Fibroblast of lung (primary cell): Measurements from ENCODE around the gene CNTNAP5. TPM values are rescaled to one million over a fixed set of nuclear protein-coding genes. Genes with fewer than 3 reads are reported as not detected.

Experiments used
- DNase-seq, 2 donors: peaks; one replicate each; pipeline versions ENCODE4 v3.0.0 to v3.0.0-alpha.2; 2010; ENCODE audit warnings: low read depth in 2 of 2
- H2AFZ ChIP-seq: 2 replicates; pipeline ENCODE4 v1.5.1; 2012; ENCODE audit warnings: low read length, control low read depth, inconsistent platforms
- H3K27ac ChIP-seq: 2 replicates; pipeline ENCODE4 v1.5.1; 2011; ENCODE audit warnings: low read length, control low read depth; ENCODE audit not compliant: insufficient read depth
- H3K27me3 ChIP-seq: 2 replicates; pipeline ENCODE4 v1.5.1; 2011; ENCODE audit warnings: mild to moderate bottlenecking, low read length; ENCODE audit not compliant: control insufficient read depth, insufficient read depth
- H3K36me3 ChIP-seq: 2 replicates; pipeline ENCODE4 v1.5.1; 2011; ENCODE audit warnings: low read length; ENCODE audit not compliant: control insufficient read depth, insufficient read depth
- H3K4me1 ChIP-seq: 2 replicates; pipeline ENCODE4 v1.5.1; 2011; ENCODE audit warnings: low read length; ENCODE audit not compliant: control insufficient read depth, insufficient read depth; ENCODE audit errors: extremely low read depth
- H3K4me2 ChIP-seq: 2 replicates; pipeline ENCODE4 v1.5.1; 2011; ENCODE audit warnings: low read length, control low read depth; ENCODE audit not compliant: insufficient read depth; ENCODE audit errors: extremely low read depth
- H3K4me3 ChIP-seq, 4 experiments: fragments of 200-600 bp in 1 of 4; sonication (generic) in 1 of 4; replicated peaks in 1 of 4; 2 replicates each; pipeline ENCODE4 v1.5.1; 2011 to 2016; ENCODE audit warnings: low read length in 4 of 4, low read depth in 3 of 4, mild to moderate bottlenecking in 3 of 4, control low read depth in 2 of 4, inconsistent platforms in 1 of 4, mixed read lengths in 1 of 4; ENCODE audit not compliant: insufficient read depth in 1 of 4; ENCODE audit errors: control extremely low read depth in 1 of 4
- H3K79me2 ChIP-seq: 2 replicates; pipeline ENCODE4 v1.5.1; 2012; ENCODE audit warnings: mild to moderate bottlenecking, low read length, inconsistent platforms; ENCODE audit not compliant: control insufficient read depth, insufficient read depth
- H3K9ac ChIP-seq: 2 replicates; pipeline ENCODE4 v1.5.1; 2011; ENCODE audit warnings: mild to moderate bottlenecking, low read length, control low read depth; ENCODE audit not compliant: insufficient read depth
- H3K9me3 ChIP-seq: 2 replicates; pipeline ENCODE4 v1.5.1; 2012; ENCODE audit warnings: low read depth, low read length; ENCODE audit not compliant: control insufficient read depth, insufficient read depth
- H4K20me1 ChIP-seq: 2 replicates; pipeline ENCODE4 v1.5.1; 2011; ENCODE audit warnings: low read length; ENCODE audit not compliant: control insufficient read depth, insufficient read depth; ENCODE audit errors: extremely low read depth
- CTCF ChIP-seq, 2 donors: IDR thresholded peaks in 1 of 2; conservative IDR thresholded peaks in 1 of 2; 1 replicate in 1 of 2; 2 replicates in 1 of 2; pipeline ENCODE4 v1.5.1; 2011 to 2012; ENCODE audit warnings: low read length in 2 of 2, control low read depth in 1 of 2, inconsistent platforms in 1 of 2, low read depth in 1 of 2, mild to moderate bottlenecking in 1 of 2
- EZH2 ChIP-seq: IDR thresholded peaks from 2 replicates; pipeline ENCODE4 v1.5.1; 2012; ENCODE audit warnings: low read length, control low read depth, mild to moderate bottlenecking; ENCODE audit errors: missing control alignments
- polyA plus RNA-seq, 2 donors: library from polyadenylated mRNA; depleted of rRNA in 1 of 2; stranded (reverse) in 1 of 2; unstranded in 1 of 2; fragments of >200 nt; gene quantifications; 2 replicates each; pipeline ENCODE4 v1.2.1, GENCODE V29; 2011 to 2012; ENCODE audit warnings: missing spikeins in 1 of 2
- total RNA-seq: library from RNA; depleted of rRNA; stranded (reverse); fragments of >200 nt; gene quantifications from 2 replicates; pipeline ENCODE4 v1.2.1, GENCODE V29; 2014

The CNTNAP5 gene
- total and polyA plus RNA-seq, 2 donors (not counting 1 experiment from before 2014, with no cell fraction given), result not detected

GRCh38 chr2:124666976-124667375, 641.9 kb downstream of the CNTNAP5 start:
- Histone ChIP-seq H3K27me3 (no peaks in the 10 kb centered on the region), H3K36me3 (no peaks in the 10 kb centered on the region), H4K20me1 (no peaks in the 10 kb centered on the region), H3K4me1 (no peaks in the 10 kb centered on the region), H2AFZ (no peak overlapping the region), H3K4me3 (no peak overlapping the region), H3K9me3 (no peaks in the 10 kb centered on the region), H3K9ac (no peak overlapping the region), H3K27ac (no peak overlapping the region), H3K79me2 (no peaks in the 10 kb centered on the region), H3K4me2 (no peak overlapping the region)
- TF ChIP-seq CTCF (conservative IDR thresholded peaks at IDR 0.05 in 1 of 2, IDR thresholded peaks at IDR 0.05 in 1 of 2; ENCODE audit: low read depth in 1 of 2, low read length in 2 of 2) (no peak), EZH2 (no peak)
- no peak for DNase-seq

- TF ChIP-seq CTCF (conservative IDR thresholded peaks at IDR 0.05 in 1 of 2, IDR thresholded peaks at IDR 0.05 in 1 of 2; ENCODE audit: low read depth in 1 of 2, low read length in 2 of 2), result no peak
- no peak for TF ChIP-seq EZH2
- H4K20me1 ChIP-seq, result no peaks in the 10 kb centered on the region
- no peak overlapping the region for H3K27ac ChIP-seq
- H2AFZ ChIP-seq, result no peak overlapping the region
- no peaks in the 10 kb centered on the region for H3K9me3 ChIP-seq
- peak; percentile 5 to 36 for DNase-seq
- H3K36me3 ChIP-seq, result no peaks in the 10 kb centered on the region
- no peak overlapping the region for H3K4me3 ChIP-seq
- no peaks in the 10 kb centered on the region for H3K4me1 ChIP-seq
- no peaks in the 10 kb centered on the region for H3K27me3 ChIP-seq
- H3K9ac ChIP-seq, result no peak overlapping the region
- H3K4me2 ChIP-seq, result no peak overlapping the region
- H3K79me2 ChIP-seq, result no peaks in the 10 kb centered on the region
Measured at GRCh38 chr2:124668161-124668560, 643.1 kb downstream of the CNTNAP5 start.

- Histone ChIP-seq H3K79me2 (no peaks in the 10 kb centered on the region), H3K4me2 (no peak overlapping the region), H3K36me3 (no peaks in the 10 kb centered on the region), H3K9me3 (no peaks in the 10 kb centered on the region), H4K20me1 (no peaks in the 10 kb centered on the region), H3K9ac (no peak overlapping the region), H3K27ac (no peak overlapping the region), H3K27me3 (no peaks in the 10 kb centered on the region), H3K4me3 (no peak overlapping the region), H2AFZ (no peak overlapping the region), H3K4me1 (no peaks in the 10 kb centered on the region)
- no peak for DNase-seq
- no peak for TF ChIP-seq EZH2
- TF ChIP-seq CTCF (conservative IDR thresholded peaks at IDR 0.05 in 1 of 2, IDR thresholded peaks at IDR 0.05 in 1 of 2; ENCODE audit: low read depth in 1 of 2, low read length in 2 of 2), result no peak
Measured at GRCh38 chr2:124670187-124670586, 645.1 kb downstream of the CNTNAP5 start.
